HL-60 (cell line): Measurements from ENCODE around the gene GABBR2.

Experiments used
- POLR2AphosphoS5 ChIP-seq: IDR thresholded peaks from 2 replicates; pipeline ENCODE4 v1.6.1; 2012; ENCODE audit warnings: low read depth
- REST ChIP-seq: IDR thresholded peaks from 2 replicates; pipeline ENCODE4 v1.6.1; 2012; ENCODE audit warnings: low read depth; ENCODE audit not compliant: insufficient replicate concordance
- SPI1 ChIP-seq: IDR thresholded peaks from 2 replicates; pipeline ENCODE4 v1.6.1; 2012; ENCODE audit warnings: low read depth, mild to moderate bottlenecking, borderline replicate concordance
- TF ChIP-seq, protein P1 (sequence below): IDR thresholded peaks from one replicate; pipeline ENCODE4 v1.5.1; 2011; ENCODE audit warnings: low read length, control low read depth, inconsistent platforms; ENCODE audit not compliant: insufficient read depth

- TF ChIP-seq, protein P1, sequence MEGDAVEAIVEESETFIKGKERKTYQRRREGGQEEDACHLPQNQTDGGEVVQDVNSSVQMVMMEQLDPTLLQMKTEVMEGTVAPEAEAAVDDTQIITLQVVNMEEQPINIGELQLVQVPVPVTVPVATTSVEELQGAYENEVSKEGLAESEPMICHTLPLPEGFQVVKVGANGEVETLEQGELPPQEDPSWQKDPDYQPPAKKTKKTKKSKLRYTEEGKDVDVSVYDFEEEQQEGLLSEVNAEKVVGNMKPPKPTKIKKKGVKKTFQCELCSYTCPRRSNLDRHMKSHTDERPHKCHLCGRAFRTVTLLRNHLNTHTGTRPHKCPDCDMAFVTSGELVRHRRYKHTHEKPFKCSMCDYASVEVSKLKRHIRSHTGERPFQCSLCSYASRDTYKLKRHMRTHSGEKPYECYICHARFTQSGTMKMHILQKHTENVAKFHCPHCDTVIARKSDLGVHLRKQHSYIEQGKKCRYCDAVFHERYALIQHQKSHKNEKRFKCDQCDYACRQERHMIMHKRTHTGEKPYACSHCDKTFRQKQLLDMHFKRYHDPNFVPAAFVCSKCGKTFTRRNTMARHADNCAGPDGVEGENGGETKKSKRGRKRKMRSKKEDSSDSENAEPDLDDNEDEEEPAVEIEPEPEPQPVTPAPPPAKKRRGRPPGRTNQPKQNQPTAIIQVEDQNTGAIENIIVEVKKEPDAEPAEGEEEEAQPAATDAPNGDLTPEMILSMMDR = no peak
- TF ChIP-seq POLR2AphosphoS5 (no peak), REST (no peak), SPI1 (no peak)
These were observed 158.4 kb downstream of the GABBR2 start for GRCh38 chr9:98550206-98550820.
